Measurements from ENCODE around the gene MAN2A1.
A peak's percentile ranks its signal among the peaks of the same experiment; 100 is the strongest.

MAN2A1 gene

DNA sequence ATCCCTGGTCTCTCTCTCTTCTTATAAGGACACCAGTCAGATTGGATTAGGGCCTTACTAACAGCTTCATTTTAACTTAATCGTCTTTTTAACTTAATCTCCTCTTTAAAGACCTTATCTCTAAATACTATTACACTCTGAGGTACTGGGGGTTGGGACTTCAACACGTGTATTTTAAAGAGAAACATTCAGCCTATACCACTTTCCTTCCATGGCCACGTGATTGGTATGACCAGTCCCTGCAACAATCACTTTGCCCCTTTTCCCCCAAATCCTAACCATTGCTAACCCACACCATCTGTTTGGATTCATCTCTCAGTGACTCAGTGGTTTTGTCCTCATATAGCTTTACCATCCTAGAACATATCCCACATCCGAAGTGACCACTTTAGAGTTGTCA, 3.8 kb upstream of the MAN2A1 start:
- DNase-seq, result no peak

DNA sequence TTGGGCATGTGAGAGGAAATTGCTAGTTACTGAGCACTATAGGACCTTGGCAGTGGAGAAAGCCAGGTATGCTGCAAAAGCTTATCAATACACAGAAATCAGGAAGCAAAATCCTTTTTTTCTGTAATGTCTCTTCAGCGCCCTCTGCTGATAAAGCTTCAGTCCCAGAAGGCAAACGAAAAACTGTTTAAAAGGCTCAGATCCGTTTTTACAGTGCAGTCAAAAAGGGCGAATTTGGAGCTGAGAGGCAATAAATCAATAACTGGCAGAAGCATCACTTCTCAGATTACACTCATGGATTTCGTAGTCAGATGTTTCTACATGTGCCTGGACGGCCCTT, 1.1 kb upstream of the MAN2A1 start:
- DNase-seq, result no peak

DNA sequence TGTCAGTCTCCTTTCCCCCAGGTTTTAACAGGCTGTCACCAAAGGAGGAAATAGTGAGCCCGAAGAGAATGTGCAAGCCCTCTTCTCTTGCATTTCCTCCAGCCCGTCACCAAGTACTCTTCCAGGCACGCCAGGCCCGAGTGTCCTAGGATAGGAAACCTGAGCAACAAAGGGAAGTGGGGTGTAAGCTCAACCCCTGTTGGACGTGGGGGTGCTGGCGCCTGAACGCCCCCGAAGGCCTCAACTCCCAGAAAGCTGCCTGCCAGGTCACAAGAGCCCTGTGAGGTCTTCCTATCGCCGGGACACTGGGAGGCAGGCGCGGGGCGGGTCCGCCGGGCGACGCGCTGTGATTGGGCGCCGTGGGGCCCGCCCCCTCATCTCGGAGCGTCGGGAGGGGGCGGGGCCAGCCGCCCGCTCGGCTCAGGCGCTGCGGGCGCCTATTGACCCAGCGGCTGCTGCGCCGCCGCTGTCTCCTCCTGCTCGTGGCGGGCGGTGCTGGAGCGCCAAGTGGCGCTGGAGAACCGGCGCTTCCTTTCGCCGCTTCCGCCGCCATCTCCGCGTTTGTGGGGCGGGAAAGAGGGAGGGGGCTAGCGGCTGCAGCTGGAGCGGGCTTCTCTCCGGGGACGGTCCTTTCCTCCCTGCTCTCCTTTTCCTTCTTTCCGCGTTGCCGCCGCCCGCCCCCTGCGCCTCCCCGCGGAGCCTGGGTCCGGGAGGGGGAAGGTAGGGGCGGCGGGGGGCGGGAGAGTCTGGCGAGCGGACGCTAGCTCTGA, 572 bp upstream of the MAN2A1 start:
- peak; percentile 38 for DNase-seq

DNA sequence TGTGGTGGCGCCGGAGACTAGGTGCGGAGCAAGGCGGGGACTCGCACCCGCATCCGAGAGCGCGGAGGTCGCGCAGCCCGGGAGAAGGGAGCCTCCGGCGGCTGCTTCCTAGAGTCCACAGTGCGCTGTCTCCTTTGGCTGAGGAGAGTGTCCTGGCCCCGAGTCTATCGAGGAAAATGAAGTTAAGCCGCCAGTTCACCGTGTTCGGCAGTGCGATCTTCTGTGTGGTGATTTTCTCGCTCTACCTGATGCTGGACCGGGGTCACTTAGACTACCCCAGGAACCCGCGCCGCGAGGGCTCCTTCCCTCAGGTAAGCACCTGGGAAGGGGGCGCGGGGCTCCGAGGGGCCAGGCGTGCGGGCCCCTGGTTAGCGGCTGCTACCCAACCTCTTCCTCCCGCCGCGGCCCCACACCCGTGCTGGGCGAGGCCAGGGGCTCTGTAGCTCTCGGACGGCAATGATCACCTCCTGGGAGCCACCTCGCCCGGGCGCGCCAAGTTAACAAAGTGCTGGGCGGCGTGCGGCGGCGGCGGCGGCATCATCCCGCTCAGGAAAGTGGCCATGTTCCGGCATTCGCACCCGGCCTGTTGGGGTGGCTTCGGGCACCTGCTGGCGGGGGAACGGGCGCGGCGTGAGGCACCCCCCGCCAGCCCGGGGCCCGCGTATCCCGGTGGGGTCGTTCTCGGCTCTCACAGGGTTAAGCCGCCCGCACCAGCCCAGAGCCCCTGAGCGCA, 681 bp downstream of the MAN2A1 start:
- no peak for DNase-seq

DNA sequence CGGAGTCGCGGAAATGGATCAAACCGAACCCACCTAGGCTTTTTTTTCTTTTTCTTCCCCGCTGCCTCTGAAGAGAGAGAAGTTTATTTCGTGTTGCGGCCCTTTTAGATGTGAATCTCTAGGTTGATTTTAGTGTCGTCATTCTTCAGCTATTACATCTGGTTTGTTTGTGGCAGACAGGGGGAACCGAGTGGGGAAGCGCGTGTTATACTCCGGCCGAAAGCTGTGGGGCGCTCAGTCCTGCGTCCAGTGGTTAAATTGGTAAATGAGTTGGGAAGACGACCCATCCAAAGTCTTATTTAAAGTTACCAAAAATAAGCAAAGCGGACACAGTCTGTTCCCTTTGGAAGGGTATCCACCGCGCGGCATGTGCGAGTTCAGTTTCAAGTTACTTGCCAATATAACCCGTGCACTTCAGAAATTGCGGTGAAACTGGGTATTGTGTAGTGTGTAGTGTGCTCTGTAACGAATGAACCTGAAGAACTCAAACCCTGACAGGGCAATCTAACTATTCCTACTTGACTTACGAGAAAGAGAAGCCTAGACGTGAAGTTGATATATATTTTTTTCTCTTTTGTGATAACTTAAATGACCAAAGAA, 1.3 kb downstream of the MAN2A1 start:
- DNase-seq, result no peak

DNA sequence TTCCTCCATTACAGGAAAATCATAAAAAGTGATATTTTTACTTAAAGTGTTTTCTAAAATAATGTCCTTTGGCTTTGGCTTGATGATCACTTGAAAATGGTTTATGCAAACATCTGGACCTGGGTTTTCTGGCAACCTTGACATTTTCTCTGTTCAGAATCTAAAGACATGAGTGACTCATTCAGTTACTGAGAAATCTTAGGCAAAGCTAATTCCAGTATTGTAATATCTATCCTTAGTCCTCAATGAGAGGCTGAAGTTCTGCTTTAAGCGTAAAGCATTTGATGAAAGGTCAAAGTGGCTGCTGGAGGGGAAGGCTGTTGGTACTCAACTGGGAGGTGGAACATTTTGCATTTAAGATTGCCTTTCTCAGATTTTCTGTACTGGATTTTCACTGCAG, 2.3 kb downstream of the MAN2A1 start:
- no peak for DNase-seq

DNA sequence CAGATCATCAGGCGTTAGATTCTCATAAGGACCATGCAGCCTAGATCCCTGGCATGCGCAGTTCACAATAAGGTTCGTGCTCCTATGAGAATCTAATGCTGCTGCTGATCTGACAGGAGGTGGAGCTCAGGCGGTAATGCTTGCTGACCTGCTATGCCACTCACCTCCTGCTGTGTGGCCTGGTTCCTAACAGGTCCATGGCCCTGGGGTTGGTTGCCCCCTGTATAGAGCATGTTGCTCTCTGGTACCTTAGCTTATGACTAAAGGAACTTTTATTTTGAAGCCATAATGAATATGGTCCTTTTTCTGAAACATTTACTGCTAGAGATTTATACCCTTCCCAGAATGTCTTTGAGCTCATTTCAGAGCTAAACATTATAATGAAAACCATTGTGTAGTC, 3.1 kb downstream of the MAN2A1 start:
- no peak for DNase-seq

DNA sequence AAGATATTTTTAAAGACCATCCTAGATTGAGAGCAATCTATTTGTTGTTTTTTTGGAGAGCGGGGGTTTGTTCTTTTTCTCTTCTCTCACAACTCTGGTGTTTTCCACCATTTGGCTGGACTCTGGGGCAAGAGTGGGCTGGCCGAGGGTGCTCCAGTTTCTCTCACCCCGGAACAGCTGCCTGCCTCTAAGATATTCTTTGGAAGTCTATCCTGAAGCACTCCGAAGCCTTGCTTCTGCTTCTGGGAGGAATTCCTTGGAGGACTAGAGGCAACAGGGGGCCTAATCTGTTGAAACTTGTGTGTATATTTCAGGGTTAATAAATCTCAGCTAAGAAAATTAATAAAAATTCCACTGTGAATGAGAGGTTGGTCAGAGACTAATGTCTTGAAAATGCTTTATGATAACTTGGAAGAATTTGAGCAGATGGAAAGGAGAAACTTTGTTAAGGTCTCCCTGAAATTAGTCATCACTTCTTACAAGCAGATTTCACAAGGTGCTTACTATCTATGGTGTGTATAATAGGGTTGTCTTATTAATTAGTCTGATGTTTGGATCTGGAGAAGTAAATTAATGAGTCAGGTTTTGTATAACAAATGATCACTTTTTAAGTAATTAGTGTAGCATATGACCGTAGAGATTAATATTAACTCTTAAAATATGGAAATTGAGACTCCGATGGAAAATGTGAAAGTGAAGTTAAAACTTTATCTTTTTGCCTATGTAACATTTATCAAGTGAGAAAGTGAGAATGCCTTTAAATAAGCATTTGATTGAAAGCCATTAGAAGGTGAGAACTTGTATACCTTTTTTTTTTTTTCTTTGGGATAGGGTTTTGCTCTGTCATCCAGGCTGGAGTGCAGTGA, 4.0 kb downstream of the MAN2A1 start:
- DNase-seq, result no peak

DNA sequence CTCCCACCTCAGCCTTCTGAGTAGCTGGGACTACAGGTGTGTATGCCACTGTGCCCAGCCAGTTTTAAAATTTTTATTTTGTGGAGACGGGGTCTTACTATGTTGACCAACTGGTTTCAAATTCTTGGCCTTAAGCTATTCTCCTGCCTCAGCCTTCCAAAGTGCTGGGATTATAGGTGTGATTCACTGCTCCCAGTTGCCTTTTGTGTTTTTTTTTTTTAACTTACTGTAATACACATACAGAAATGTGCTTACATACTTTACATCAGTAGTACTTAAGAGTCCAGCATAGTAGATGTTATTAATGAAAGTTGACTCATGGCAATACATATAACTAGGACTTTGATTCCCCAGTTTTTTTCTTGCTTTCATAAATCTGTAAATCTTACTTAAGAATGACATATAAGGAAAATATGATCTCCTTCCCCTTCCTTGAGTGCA, 4.7 kb downstream of the MAN2A1 start:
- DNase-seq, result no peak

DNA sequence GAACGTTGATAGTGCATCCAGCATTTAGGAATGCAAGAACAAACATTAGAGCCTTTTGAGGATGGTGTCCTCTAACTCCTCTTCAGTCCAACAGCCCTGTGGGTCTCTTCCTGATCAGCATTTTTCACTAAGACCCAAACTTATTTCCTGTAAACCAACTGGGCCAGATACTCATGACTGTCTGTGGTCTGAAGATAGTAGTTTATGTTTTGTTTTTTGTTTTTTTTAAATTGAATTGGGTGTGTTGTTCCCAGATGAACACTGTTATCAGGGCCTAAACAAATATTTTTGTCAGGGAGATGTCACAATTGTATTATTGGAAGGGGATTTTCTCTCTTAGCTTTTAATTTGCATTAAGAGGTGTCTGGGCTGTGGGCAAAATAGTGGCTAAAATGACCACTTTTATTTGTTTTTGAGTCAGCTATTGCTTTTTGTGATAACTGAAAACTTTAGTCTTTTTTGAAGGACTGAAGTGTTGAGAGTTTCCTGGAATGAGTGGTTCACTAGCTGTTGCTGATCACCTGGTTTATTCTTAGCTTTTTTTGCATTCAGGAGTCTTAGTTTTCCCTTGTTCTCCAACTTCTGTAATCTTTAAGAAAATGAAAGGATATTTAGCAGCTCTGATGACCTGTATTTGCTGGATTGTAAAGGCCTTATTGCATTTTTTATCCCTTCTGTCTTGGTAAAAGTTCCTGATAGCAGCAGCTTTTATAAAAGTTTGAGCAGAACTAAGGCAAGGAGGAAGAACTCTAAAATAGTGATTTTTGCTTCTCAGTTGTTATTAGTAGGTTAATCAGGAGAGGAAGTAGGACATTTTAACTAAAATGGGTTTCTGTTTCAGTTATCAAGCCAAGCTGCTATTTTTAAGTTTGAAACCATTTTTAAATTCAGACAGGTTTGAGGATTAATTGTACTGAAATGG, 5.5 kb downstream of the MAN2A1 start:
- DNase-seq, result no peak

DNA sequence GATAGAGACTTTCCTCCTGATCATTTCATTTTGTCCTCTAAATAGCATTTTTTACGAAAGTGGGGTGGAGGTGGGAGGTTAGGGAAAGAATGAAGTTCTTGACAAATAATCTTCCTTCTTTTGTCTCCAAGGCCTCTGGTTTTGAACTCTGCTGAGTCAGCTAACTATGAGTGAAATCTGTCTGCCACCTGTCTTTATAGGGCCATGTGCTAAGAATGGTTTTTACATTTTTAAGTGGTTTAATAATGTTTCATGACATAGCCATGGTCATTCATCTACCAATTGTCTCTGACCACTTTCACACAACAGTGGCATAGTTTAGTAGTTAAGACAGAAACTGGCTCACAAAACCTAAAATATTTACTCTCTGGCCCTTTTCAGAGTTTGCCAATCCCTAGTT, 7.6 kb downstream of the MAN2A1 start:
- no peak for DNase-seq

DNA sequence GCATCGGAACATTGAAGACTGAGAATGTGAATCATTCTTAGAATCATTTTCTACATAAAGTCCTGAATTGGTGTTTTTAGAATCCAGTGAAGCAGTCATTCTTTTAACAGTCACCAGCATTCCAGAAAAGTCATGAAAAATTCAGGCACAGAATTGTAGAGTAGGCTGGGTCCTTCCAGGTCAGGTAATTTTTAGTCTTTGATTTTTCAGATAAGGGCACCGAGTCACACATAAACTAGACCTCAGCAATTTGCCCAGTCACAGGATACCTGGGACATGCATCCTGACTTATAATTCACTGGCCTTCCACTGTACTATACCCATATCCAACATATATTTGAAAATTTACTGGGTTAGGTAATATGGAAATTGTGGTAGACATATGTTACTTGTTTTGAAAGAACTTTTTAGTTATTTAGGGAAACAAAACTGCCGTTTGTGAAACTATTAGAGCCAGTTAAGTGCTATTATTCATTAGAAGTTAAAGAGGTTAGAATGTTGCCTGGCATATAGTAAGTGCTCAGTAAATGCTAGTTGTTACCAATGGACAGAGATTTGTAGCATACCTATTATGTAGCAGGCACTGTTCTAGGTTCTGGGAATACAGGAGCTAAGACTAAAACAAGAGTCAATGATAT, 10.9 kb downstream of the MAN2A1 start:
- no peak for DNase-seq

DNA sequence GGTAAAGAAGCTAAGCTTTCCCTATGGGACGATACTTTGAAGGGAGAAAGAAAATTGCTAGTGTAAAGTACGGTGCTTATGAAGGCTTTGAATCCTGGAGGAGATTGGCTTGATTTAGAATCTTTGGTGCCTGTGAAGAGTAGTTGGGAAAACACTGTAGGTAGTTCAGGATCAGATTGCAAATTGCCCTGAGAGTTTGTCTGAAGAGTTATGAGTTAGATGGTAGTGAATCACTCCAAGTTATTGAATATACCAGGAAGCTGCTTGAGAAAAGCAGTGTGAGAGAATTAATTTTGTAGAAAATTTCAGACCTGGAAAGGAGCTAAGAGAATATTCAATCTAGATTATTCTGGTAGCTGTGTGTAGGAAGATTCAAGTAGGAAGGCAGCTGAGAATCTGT, 11.5 kb downstream of the MAN2A1 start:
- no peak for DNase-seq

DNA sequence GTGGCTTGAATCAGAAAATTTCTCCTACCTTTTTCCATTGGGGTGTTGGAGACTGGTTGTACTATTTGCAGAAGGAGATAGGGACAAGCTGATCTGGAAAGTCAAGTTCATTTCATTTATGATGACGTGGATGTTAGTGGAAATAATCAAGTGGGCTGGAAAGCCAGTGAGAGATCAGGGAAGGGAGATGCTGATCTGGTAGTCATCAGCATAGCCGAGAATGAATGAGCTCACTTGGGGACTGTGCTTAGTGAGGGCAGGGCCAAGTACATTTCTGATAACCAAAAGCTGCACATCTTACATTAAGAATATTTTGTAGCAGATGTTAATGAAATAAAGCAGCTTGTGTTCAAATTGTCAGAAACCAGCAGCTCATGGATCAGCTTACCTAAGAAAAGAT, 12.1 kb downstream of the MAN2A1 start:
- no peak for DNase-seq

DNA sequence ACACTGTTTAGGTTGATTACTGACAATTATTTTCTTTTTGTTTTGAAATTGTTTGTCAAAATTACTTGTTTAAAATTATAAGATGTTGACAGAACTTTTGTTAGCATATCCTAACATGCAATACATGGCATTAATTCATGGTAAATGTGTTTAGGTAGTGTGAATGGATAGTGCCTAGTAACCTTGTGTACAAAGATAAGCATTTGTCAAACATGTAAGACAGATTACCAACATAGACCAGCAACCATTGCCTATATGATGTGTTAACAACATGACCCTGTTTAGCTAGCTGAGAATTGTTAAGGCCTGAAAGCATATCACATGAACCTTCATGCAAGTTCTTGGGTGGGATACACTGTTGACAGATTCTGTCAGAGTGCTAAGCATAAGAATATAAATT, 13.4 kb downstream of the MAN2A1 start:
- no peak for DNase-seq

DNA sequence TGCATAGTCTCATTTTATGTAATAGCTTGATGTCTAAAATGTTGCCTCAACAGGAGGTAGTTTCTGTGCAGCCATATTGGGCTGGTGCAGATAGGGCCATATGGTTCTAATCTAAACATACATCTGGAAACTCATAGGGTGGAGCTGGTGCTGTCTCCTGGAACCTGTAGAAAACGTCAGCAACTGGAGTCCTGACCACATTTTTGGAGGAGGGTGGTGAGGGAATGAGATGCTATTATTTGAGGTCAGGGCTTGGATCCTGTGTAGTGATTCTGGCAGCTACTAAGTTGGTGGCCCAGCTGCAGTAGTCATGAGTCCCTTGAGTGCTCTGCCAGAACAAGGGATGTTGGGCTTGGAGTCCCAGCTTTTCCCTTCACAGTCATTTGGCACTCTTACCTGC, 14.1 kb downstream of the MAN2A1 start:
- no peak for DNase-seq

DNA sequence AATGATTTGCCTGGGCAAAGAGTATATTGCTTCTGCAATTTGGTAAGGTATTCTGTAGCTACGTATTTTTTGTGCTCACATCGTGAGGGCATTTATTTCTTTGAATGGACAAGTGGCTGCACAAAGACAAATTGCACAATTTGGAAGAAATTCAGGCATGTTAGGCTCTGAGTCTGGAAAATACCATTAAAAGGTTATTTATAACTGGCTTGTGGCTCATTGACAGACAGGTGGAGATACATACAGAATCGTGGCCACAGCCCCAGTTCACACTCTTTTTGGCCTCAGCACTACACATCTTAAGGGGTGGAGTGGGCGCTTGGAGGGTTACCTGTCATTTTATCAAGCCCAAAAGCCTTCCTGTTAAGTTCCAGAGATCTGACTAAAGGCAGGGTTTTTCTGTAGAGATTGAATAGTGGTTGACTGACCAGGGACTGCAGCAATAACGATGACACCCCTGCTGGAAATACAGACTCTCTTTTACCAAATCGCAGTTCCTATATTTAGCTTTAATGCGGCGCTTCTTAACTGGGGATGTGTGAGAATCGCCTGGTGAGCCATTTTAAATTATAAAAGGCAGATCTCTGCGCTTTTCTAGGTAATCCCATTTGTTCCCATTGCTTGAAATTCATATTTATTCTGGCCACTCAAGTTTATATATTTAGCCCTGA, 14.7 kb downstream of the MAN2A1 start:
- no peak for DNase-seq

DNA sequence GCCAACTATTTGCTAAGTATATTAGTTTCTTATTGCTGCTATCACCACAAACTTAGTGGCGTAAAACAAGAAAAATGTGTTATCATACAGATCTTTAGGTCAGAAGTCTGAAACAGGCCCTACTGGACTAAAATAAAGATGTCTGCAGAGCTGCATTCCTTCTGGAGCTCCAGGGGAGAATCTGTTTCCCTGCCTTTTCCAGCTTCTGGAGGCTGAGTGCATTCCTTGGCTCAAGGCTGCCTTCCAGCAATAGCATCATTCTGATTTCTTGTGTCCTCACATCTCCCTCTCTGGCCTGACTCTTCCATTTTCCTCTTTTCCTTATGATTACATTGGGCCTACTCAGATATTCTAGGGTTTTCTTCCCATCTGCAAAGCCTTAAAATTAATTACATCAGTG, 15.9 kb downstream of the MAN2A1 start:
- no peak for DNase-seq

DNA sequence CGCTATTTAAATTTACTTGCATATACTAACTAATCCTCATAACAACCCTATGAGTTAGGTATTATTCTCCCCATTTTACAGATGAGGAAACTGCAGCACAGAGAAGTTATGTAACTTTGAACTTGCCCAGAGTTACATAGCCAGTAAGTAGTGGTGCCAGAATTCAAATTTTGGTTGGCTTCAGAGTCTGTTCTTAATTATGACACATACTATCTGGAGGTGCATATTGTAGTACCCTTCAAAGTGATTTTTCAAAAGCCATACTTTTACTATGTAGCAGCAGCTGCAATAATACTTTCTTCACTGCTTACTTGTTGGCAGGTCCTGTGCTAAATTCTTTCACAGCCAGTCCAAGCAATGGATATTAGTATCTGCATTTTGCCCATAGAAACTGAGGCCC, 16.4 kb downstream of the MAN2A1 start:
- DNase-seq, result no peak

DNA sequence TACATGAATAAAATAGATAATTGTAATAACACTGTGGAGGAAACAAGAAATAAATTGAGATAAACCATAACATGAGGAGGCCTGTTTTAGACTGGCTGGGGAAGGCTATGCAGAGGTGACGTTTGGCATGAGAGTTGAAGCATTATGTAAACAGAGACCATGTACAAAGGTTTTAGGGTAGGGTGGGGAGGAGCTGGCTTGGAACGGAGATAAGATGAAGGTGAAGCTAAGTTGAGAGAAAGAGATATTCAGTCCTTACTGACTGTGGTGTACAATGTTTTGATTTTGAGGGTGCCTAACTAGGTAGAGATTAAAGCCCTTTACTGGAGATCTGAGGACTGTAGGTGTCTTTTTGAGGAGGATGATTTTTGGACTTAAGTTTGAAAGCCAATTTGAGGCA, 17.8 kb downstream of the MAN2A1 start:
- DNase-seq, result no peak

DNA sequence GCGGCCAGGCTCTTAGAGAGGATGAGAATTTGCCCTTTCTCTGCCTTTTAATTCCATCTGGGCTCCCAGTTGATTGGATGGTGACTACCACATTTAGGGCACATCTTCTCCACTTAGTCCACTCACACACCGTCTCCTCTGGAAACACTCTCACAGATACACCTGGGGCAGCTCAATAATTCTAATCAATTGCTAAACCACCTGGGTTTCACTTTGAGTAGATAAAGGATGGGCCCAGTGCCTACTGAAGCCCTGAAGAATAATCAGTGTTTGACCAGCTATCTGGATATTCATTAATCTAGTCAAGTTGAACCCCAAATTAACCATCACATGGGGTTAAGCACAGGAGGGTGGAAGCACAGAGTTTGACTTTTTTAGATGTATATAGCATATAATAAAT, 19.1 kb downstream of the MAN2A1 start:
- no peak for DNase-seq
